OCI-LY3 (cell line): ENCODE data around the gene FERMT2.

Source experiments
- CTCF ChIP-seq: fragments of 200-600, 300-600 bp; sonication (generic); IDR thresholded peaks from 2 replicates; pipeline ENCODE4 v1.5.1; 2014; ENCODE audit warnings: antibody characterized with exemption, low read length, low read depth
- EZH2phosphoT487 ChIP-seq: fragments of 200-600 bp; shearing (Covaris generic); IDR thresholded peaks from 2 replicates; pipeline ENCODE4 v1.6.1; 2018; ENCODE audit warnings: antibody characterized with exemption, mixed run types, low read depth

- TF ChIP-seq CTCF (no peak), EZH2phosphoT487 (no peak)
Measured at GRCh38 chr14:52913271-52913670, 37.6 kb downstream of the FERMT2 start.
